Measurements from ENCODE around the gene RBBP8. TPM values are rescaled to one million over a fixed set of nuclear protein-coding genes. Genes with fewer than 3 reads are reported as not detected.

The RBBP8 gene
- total and polyA plus RNA-seq, 4 donors: 9.4 to 31.1 (median 14.4) TPM

- Histone ChIP-seq H3K27ac (ENCODE audit: low read depth in 1 of 2, low read length in 2 of 2) (no peak overlapping the region), H3K27me3 (ENCODE audit: control insufficient read depth in 1 of 2, insufficient read depth in 2 of 2, low read length in 1 of 2) (no peaks in the 10 kb centered on the region), H3K9me3 (ENCODE audit: control insufficient read depth, low read length) (no peaks in the 10 kb centered on the region), H3K4me3 (ENCODE audit: low read length in 2 of 2) (no peak overlapping the region), H3K36me3 (ENCODE audit: control insufficient read depth in 1 of 2, insufficient read depth in 2 of 2, low read length in 1 of 2) (no peaks in the 10 kb centered on the region), H3K4me1 (ENCODE audit: control insufficient read depth in 1 of 2, insufficient read depth in 2 of 2, low read length in 2 of 2) (no peaks in the 10 kb centered on the region)
- WGBS, 2 donors: 96 to 98% methylated on average over 1 of the region's 1 CpG
- no peak for ATAC-seq (ENCODE audit: low FRiP score)
- DNase-seq: no peak
- intact Hi-C loops (cut with DNase I): no loop called here
Measured at GRCh38 chr18:22912835-22913234, 20.3 kb upstream of the RBBP8 start.

GRCh38 chr18:22913861-22914260 is 19.3 kb upstream of the RBBP8 start:
- ATAC-seq (ENCODE audit: low FRiP score) (no peak), DNase-seq (no peak)
- H3K27me3 ChIP-seq (ENCODE audit: control insufficient read depth in 1 of 2, insufficient read depth in 2 of 2, low read length in 1 of 2): no peaks in the 10 kb centered on the region
- H3K27ac ChIP-seq (ENCODE audit: low read depth in 1 of 2, low read length in 2 of 2): no peak overlapping the region
- 57% methylated on average over 3 of the region's 3 CpGs for WGBS, 2 donors
- H3K4me1 ChIP-seq (ENCODE audit: control insufficient read depth in 1 of 2, insufficient read depth in 2 of 2, low read length in 2 of 2): no peaks in the 10 kb centered on the region
- H3K36me3 ChIP-seq (ENCODE audit: control insufficient read depth in 1 of 2, insufficient read depth in 2 of 2, low read length in 1 of 2): no peaks in the 10 kb centered on the region
- no peak overlapping the region for H3K4me3 ChIP-seq (ENCODE audit: low read length in 2 of 2)
- intact Hi-C loops (cut with DNase I): no loop called here
- H3K9me3 ChIP-seq (ENCODE audit: control insufficient read depth, low read length): no peaks in the 10 kb centered on the region

DNA sequence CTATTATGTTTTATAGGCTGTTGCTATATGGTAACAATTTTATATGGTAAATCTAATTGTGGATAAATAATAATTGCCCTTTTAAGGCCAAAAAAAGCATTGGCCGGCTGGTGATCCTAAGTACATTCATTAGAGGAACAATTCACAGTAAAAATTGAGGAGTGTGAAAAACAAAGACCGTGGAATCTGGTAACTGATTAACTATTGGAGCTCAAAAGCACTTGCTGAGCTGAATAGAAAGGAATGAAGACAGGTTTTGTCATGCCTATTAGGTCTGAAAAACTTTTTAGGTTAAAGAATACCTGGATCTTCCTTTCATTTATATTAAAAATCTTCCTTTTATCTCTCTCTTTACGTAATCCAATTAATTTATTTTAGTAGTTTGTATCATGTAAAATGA is 18.5 kb upstream of the RBBP8 start:
- DNase-seq: no peak
- 93 to 96% methylated on average over 3 of the region's 3 CpGs for WGBS, 2 donors

GRCh38 chr18:22915337-22915736 is 17.8 kb upstream of the RBBP8 start:
- intact Hi-C loops (cut with DNase I): no loop called here
- H3K4me1 ChIP-seq (ENCODE audit: control insufficient read depth in 1 of 2, insufficient read depth in 2 of 2, low read length in 2 of 2): no peaks in the 10 kb centered on the region
- no peaks in the 10 kb centered on the region for H3K36me3 ChIP-seq (ENCODE audit: control insufficient read depth in 1 of 2, insufficient read depth in 2 of 2, low read length in 1 of 2)
- H3K4me3 ChIP-seq (ENCODE audit: low read length in 2 of 2): no peak overlapping the region
- ATAC-seq (ENCODE audit: low FRiP score) (no peak), DNase-seq (no peak)
- no peaks in the 10 kb centered on the region for H3K27me3 ChIP-seq (ENCODE audit: control insufficient read depth in 1 of 2, insufficient read depth in 2 of 2, low read length in 1 of 2)
- no peaks in the 10 kb centered on the region for H3K9me3 ChIP-seq (ENCODE audit: control insufficient read depth, low read length)
- no peak overlapping the region for H3K27ac ChIP-seq (ENCODE audit: low read depth in 1 of 2, low read length in 2 of 2)

More for the DNA sequence above, 18.5 kb upstream of the RBBP8 start:
- Histone ChIP-seq H3K27ac (ENCODE audit: low read depth in 1 of 2, low read length in 2 of 2) (no peak overlapping the region), H3K27me3 (ENCODE audit: control insufficient read depth in 1 of 2, insufficient read depth in 2 of 2, low read length in 1 of 2) (no peaks in the 10 kb centered on the region), H3K9me3 (ENCODE audit: control insufficient read depth, low read length) (no peaks in the 10 kb centered on the region), H3K4me3 (ENCODE audit: low read length in 2 of 2) (no peak overlapping the region), H3K4me1 (ENCODE audit: control insufficient read depth in 1 of 2, insufficient read depth in 2 of 2, low read length in 2 of 2) (no peaks in the 10 kb centered on the region), H3K36me3 (ENCODE audit: control insufficient read depth in 1 of 2, insufficient read depth in 2 of 2, low read length in 1 of 2) (no peaks in the 10 kb centered on the region)
- intact Hi-C loops (cut with DNase I): no loop called here
- no peak for ATAC-seq (ENCODE audit: low FRiP score)

GRCh38 chr18:22921772-22922171 is 11.4 kb upstream of the RBBP8 start:
- no peaks in the 10 kb centered on the region for H3K36me3 ChIP-seq (ENCODE audit: control insufficient read depth in 1 of 2, insufficient read depth in 2 of 2, low read length in 1 of 2)
- no peak overlapping the region for H3K4me3 ChIP-seq (ENCODE audit: low read length in 2 of 2)
- H3K27ac ChIP-seq (ENCODE audit: low read depth in 1 of 2, low read length in 2 of 2): no peak overlapping the region
- H3K9me3 ChIP-seq (ENCODE audit: control insufficient read depth, low read length): no peaks in the 10 kb centered on the region
- WGBS, 2 donors: 56% methylated on average over 3 of the region's 3 CpGs
- no peak for ATAC-seq (ENCODE audit: low FRiP score)
- no peaks in the 10 kb centered on the region for H3K4me1 ChIP-seq (ENCODE audit: control insufficient read depth in 1 of 2, insufficient read depth in 2 of 2, low read length in 2 of 2)
- intact Hi-C loops (cut with DNase I): no loop called here
- no peak for DNase-seq
- H3K27me3 ChIP-seq (ENCODE audit: control insufficient read depth in 1 of 2, insufficient read depth in 2 of 2, low read length in 1 of 2): peaks cover 0 to 2% of the 10 kb centered on the region in 2 donors

DNA sequence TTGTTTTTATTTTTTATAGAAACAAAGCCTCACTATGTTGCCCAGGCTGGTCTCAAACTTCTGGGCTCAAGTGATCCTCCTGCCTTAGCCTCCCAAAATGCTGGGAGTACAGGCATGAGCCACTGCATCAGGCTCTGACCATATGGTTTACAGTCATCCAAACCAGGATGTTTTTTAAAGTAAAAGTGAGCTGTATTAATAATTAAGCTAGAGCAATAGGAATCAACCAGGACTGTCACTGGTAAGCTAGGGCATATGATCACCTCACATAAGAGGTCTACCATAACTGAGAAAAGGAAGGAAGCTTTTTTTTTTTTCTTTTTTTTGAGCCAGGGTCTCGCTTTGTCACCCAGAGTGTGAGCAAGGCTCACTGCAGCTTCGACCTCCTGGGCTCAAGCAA is 8.5 kb upstream of the RBBP8 start:
- WGBS, 2 donors: 95 to 96% methylated on average over 2 of the region's 2 CpGs

GRCh38 chr18:22926454-22926853 is 6.7 kb upstream of the RBBP8 start:
- H3K4me1 ChIP-seq (ENCODE audit: control insufficient read depth in 1 of 2, insufficient read depth in 2 of 2, low read length in 2 of 2): no peaks in the 10 kb centered on the region
- no peaks in the 10 kb centered on the region for H3K9me3 ChIP-seq (ENCODE audit: control insufficient read depth, low read length)
- 64 to 67% methylated on average over 4 of the region's 4 CpGs for WGBS, 2 donors
- no peak overlapping the region for H3K4me3 ChIP-seq (ENCODE audit: low read length in 2 of 2)
- ATAC-seq (ENCODE audit: low FRiP score): no peak
- DNase-seq: no peak
- no peaks in the 10 kb centered on the region for H3K36me3 ChIP-seq (ENCODE audit: control insufficient read depth in 1 of 2, insufficient read depth in 2 of 2, low read length in 1 of 2)
- H3K27ac ChIP-seq (ENCODE audit: low read depth in 1 of 2, low read length in 2 of 2): no peak overlapping the region
- H3K27me3 ChIP-seq (ENCODE audit: control insufficient read depth in 1 of 2, insufficient read depth in 2 of 2, low read length in 1 of 2): peaks cover 0 to 2% of the 10 kb centered on the region in 2 donors
- intact Hi-C loops (cut with DNase I): no loop called here

More for the DNA sequence above, 8.5 kb upstream of the RBBP8 start:
- Histone ChIP-seq H3K4me1 (ENCODE audit: control insufficient read depth in 1 of 2, insufficient read depth in 2 of 2, low read length in 2 of 2) (no peaks in the 10 kb centered on the region), H3K36me3 (ENCODE audit: control insufficient read depth in 1 of 2, insufficient read depth in 2 of 2, low read length in 1 of 2) (no peaks in the 10 kb centered on the region), H3K27me3 (ENCODE audit: control insufficient read depth in 1 of 2, insufficient read depth in 2 of 2, low read length in 1 of 2) (peaks cover 0 to 2% of the 10 kb centered on the region in 2 donors), H3K27ac (ENCODE audit: low read depth in 1 of 2, low read length in 2 of 2) (no peak overlapping the region), H3K9me3 (ENCODE audit: control insufficient read depth, low read length) (no peaks in the 10 kb centered on the region), H3K4me3 (ENCODE audit: low read length in 2 of 2) (no peak overlapping the region)
- intact Hi-C loops (cut with DNase I): no loop called here
- DNase-seq: no peak
- ATAC-seq (ENCODE audit: low FRiP score): no peak

DNA sequence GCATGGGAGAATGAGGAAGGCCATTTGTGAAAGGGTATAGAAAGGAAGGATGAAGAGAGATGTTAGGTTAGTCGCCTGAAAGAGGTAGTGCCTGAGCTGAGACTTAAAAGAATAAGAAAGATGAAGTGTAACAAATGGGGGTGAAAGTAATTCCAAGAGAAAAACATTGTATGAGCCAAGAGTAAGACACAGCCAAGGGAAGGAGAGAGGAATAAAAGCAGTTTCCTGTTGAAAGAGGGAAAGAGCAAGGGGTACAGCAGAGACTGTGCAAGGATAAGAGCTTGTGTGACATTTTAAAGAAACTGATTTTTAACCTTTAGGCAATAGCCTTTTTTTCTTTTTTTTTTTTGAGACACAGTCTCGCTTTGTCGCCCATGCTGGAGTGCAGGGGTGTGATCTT is 4.8 kb upstream of the RBBP8 start:
- intact Hi-C loops (cut with DNase I): no loop called here
- Histone ChIP-seq H3K9me3 (ENCODE audit: control insufficient read depth, low read length) (no peaks in the 10 kb centered on the region), H3K4me3 (ENCODE audit: low read length in 2 of 2) (no peak overlapping the region), H3K27me3 (ENCODE audit: control insufficient read depth in 1 of 2, insufficient read depth in 2 of 2, low read length in 1 of 2) (peaks cover 0 to 2% of the 10 kb centered on the region in 2 donors), H3K27ac (ENCODE audit: low read depth in 1 of 2, low read length in 2 of 2) (no peak overlapping the region), H3K36me3 (ENCODE audit: control insufficient read depth in 1 of 2, insufficient read depth in 2 of 2, low read length in 1 of 2) (no peaks in the 10 kb centered on the region), H3K4me1 (ENCODE audit: control insufficient read depth in 1 of 2, insufficient read depth in 2 of 2, low read length in 2 of 2) (no peaks in the 10 kb centered on the region)
- no peak for ATAC-seq (ENCODE audit: low FRiP score)
- no peak for DNase-seq
- WGBS, 2 donors: 81 to 83% methylated on average over 3 of the region's 3 CpGs

DNA sequence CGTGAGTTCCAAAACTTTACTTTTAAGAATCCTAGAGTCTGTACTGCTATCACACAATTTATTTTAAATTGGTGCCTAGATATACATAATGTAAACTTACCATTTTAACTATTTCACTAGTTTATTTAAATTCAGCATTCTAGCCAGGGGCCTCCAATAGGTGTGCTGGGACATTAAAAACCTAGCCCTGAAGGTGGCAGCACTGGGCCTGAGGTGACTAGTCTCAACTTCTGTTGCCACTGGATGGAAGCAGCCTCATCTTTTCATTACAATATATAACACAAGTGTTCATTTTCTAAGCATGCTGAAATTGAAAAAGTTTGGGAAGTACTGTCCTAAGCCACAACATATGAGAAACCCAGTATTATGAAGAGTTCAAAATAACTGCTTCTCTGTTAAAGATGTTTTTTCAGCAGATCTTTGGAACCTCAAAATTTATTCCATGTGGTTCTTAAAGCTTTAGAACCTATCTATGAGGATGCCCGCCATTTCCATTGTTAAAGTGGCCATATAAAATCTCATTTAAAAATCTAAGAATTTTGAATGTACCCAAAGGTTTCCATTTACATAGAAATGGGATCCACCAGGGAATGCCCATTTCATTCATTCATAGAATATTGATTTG is 2.9 kb upstream of the RBBP8 start:
- no peaks in the 10 kb centered on the region for H3K36me3 ChIP-seq (ENCODE audit: control insufficient read depth in 1 of 2, insufficient read depth in 2 of 2, low read length in 1 of 2)
- no peak for ATAC-seq (ENCODE audit: low FRiP score)
- no peak overlapping the region for H3K27ac ChIP-seq (ENCODE audit: low read depth in 1 of 2, low read length in 2 of 2)
- H3K9me3 ChIP-seq (ENCODE audit: control insufficient read depth, low read length): no peaks in the 10 kb centered on the region
- intact Hi-C loops (cut with DNase I): loop anchor here (5.0 to 10.0 kb wide), 3 partner anchors 47 to 485 kb away; no protein-coding TSS in a partner anchor
- peak; percentile 80 to 88 for DNase-seq
- no peaks in the 10 kb centered on the region for H3K27me3 ChIP-seq (ENCODE audit: control insufficient read depth in 1 of 2, insufficient read depth in 2 of 2, low read length in 1 of 2)
- H3K4me3 ChIP-seq (ENCODE audit: low read length in 2 of 2): no peak overlapping the region
- 78 to 84% methylated on average over 2 of the region's 2 CpGs for WGBS, 2 donors
- H3K4me1 ChIP-seq (ENCODE audit: control insufficient read depth in 1 of 2, insufficient read depth in 2 of 2, low read length in 2 of 2): no peaks in the 10 kb centered on the region
